ENCODE measurements around the gene GXYLT1. TPM values are rescaled to one million over a fixed set of nuclear protein-coding genes. Genes with fewer than 3 reads are reported as not detected.
"Not testable (repeated sequence)": the region's sequence is repeated elsewhere in the genome, so short reads cannot be mapped to it uniquely, and the experiment has no call there.

The GXYLT1 gene
- total RNA-seq, 6 experiments from 2014 or later, result 11.2 to 14.1 (median 13.2) TPM

DNA sequence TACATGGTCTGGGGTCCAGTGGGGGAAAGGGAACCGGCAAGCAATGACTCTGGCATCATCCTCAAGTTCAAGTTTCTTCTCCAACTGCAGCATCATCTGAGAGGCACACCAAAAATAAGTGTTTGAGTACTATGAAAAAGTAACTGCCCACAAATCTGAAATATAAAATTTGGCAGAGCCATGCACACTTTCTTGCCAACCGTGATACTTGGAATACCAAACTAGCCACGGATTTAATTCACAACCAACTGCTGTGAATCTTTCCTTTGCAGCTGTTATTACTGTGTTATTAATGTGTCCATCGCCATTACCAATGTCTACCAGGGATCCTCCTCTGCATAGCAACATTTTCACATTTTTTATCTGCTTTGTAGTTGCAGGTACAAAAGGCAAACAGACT is 74.6 kb downstream of the GXYLT1 start:
- H3K27me3 Mint-ChIP-seq (ENCODE audit: insufficient read depth), result peaks cover 2% of the 10 kb centered on the region
- no peaks in the 10 kb centered on the region for H3K9me3 Mint-ChIP-seq
- no peak for DNase-seq

DNA sequence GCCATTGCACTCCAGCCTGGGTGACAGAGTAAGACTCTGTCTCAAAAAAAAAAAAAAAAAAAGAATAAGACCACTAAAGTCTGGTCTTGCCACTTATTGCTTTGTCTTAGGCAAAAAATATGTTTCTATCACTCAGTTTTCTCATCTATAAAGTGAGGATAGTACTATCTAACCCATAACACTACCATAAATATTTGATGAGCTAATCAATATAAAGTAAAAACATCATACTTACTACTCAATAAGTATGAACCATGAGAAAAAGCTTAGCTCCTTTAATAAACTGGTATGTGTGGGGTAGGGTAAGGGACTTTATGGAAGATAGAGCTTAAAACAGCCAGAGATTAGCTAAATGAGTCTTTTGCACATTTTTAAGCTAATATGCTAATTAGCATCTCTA is 85.5 kb downstream of the GXYLT1 start:
- peaks cover 2% of the 10 kb centered on the region; the same call in 1 of the 2 replicates for H3K9me3 Mint-ChIP-seq
- DNase-seq, result no peak
- no peaks in the 10 kb centered on the region for H3K4me1 Mint-ChIP-seq (ENCODE audit: low read depth)
- TF ChIP-seq, protein P1, sequence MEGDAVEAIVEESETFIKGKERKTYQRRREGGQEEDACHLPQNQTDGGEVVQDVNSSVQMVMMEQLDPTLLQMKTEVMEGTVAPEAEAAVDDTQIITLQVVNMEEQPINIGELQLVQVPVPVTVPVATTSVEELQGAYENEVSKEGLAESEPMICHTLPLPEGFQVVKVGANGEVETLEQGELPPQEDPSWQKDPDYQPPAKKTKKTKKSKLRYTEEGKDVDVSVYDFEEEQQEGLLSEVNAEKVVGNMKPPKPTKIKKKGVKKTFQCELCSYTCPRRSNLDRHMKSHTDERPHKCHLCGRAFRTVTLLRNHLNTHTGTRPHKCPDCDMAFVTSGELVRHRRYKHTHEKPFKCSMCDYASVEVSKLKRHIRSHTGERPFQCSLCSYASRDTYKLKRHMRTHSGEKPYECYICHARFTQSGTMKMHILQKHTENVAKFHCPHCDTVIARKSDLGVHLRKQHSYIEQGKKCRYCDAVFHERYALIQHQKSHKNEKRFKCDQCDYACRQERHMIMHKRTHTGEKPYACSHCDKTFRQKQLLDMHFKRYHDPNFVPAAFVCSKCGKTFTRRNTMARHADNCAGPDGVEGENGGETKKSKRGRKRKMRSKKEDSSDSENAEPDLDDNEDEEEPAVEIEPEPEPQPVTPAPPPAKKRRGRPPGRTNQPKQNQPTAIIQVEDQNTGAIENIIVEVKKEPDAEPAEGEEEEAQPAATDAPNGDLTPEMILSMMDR (IDR thresholded peaks at IDR 0.05), result no peak
- no peak overlapping the region for H3K4me3 Mint-ChIP-seq
- no peak overlapping the region for H3K27ac Mint-ChIP-seq
- H3K36me3 Mint-ChIP-seq (ENCODE audit: low read depth), result peaks cover 2% of the 10 kb centered on the region; the same call in 1 of the 2 replicates
- H3K27me3 Mint-ChIP-seq (ENCODE audit: insufficient read depth), result peaks cover 1% of the 10 kb centered on the region

More for the DNA sequence above, 74.6 kb downstream of the GXYLT1 start:
- Mint-ChIP-seq H3K4me1 (ENCODE audit: low read depth) (no peaks in the 10 kb centered on the region), H3K4me3 (no peak overlapping the region), H3K36me3 (ENCODE audit: low read depth) (no peaks in the 10 kb centered on the region), H3K27ac (no peak overlapping the region)
- TF ChIP-seq, protein P1 (IDR thresholded peaks at IDR 0.05), result no peak

GRCh38 chr12:42056130-42056529 is 88.5 kb downstream of the GXYLT1 start:
- Mint-ChIP-seq H3K27ac (no peak overlapping the region), H3K9me3 (no peaks in the 10 kb centered on the region), H3K27me3 (ENCODE audit: insufficient read depth) (peaks cover 5% of the 10 kb centered on the region; the same call in 1 of the 2 replicates), H3K4me3 (no peak overlapping the region), H3K4me1 (ENCODE audit: low read depth) (no peaks in the 10 kb centered on the region), H3K36me3 (ENCODE audit: low read depth) (no peaks in the 10 kb centered on the region)
- TF ChIP-seq, protein P1 (IDR thresholded peaks at IDR 0.05), result no peak
- no peak for DNase-seq

DNA sequence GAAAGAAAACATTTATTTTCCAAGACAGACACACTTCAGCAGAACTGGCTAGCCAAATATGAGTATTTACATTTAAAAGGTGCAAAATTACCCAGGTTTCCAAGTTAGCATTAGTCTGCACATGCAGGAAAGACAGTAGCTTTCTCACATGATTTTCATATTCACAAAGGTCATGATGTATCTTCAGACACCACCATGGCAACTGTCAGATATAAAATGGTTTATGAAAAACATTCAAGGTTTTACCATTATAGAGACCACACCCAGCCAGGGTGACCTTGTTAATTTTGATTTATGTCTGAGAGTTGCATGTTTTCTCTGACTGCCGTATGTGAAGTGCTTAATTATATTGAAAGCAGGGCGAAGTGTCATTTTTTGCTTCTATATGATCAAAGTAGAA is 91.2 kb downstream of the GXYLT1 start:
- H3K27me3 Mint-ChIP-seq (ENCODE audit: insufficient read depth), result peaks cover 5% of the 10 kb centered on the region; the same call in 1 of the 2 replicates
- no peak for DNase-seq
- H3K4me3 Mint-ChIP-seq, result no peak overlapping the region
- TF ChIP-seq, protein P1 (IDR thresholded peaks at IDR 0.05), result no peak
- no peaks in the 10 kb centered on the region for H3K36me3 Mint-ChIP-seq (ENCODE audit: low read depth)
- no peaks in the 10 kb centered on the region for H3K4me1 Mint-ChIP-seq (ENCODE audit: low read depth)
- no peaks in the 10 kb centered on the region for H3K9me3 Mint-ChIP-seq
- no peak overlapping the region for H3K27ac Mint-ChIP-seq

DNA sequence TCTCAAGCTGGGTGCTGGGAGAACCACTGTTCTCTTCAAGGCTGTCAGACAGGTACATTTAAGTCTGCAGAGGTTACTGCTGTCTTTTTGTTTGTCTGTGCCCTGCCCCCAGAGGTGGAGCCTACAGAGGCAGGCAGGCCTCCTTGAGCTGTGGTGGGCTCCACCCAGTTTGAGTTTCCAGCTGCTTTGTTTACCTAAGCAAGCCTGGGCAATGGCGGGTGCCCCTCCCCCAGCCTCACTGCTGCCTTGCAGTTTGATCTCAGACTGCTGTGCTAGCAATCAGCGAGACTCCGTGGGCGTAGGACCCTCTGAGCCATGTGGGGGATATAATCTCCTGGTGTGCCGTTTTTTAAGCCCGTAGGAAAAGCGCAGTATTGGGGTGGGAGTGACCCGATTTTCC is 95.7 kb downstream of the GXYLT1 start:
- H3K27me3 Mint-ChIP-seq (ENCODE audit: insufficient read depth); H3K4me1 Mint-ChIP-seq (ENCODE audit: low read depth); H3K4me3 Mint-ChIP-seq; H3K27ac Mint-ChIP-seq; DNase-seq; H3K36me3 Mint-ChIP-seq (ENCODE audit: low read depth): not testable (repeated sequence)
- peaks cover 15% of the 10 kb centered on the region for H3K9me3 Mint-ChIP-seq

- DNase-seq, result no peak
- TF ChIP-seq, protein P1 (IDR thresholded peaks at IDR 0.05), result no peak
- H3K27me3 Mint-ChIP-seq (ENCODE audit: insufficient read depth), result no peaks in the 10 kb centered on the region
- H3K9me3 Mint-ChIP-seq, result no peaks in the 10 kb centered on the region
- H3K4me3 Mint-ChIP-seq, result no peak overlapping the region
- H3K36me3 Mint-ChIP-seq (ENCODE audit: low read depth), result no peaks in the 10 kb centered on the region
- no peaks in the 10 kb centered on the region for H3K4me1 Mint-ChIP-seq (ENCODE audit: low read depth)
- no peak overlapping the region for H3K27ac Mint-ChIP-seq
Measured at GRCh38 chr12:42039577-42039976, 105.1 kb downstream of the GXYLT1 start.
